ENCODE results near the gene ARHGAP1.

DNA sequence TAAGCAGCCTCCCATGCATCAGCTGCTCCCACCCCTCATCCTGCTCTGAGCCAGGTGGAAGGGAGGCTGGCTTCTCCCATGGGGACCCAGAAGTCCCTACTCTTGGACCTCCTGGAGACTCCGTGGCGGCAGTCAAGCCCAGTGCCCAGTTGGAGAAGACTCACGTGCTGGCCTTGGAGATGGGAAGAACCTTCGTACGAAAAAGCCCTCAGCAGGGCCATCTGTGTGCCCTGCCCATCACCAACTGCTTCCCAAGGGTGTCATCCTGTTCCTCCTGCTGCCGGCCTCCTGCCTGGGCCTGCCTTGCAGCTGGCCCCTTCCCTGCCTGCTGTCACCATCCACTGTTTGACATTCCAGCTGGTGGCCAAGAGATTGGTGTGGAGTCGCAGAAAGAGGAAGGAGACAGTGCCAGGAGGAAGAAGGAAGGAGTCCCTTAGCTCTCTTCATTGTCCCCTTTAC, 28.0 kb downstream of the ARHGAP1 start:
- TF ChIP-seq, protein P1, sequence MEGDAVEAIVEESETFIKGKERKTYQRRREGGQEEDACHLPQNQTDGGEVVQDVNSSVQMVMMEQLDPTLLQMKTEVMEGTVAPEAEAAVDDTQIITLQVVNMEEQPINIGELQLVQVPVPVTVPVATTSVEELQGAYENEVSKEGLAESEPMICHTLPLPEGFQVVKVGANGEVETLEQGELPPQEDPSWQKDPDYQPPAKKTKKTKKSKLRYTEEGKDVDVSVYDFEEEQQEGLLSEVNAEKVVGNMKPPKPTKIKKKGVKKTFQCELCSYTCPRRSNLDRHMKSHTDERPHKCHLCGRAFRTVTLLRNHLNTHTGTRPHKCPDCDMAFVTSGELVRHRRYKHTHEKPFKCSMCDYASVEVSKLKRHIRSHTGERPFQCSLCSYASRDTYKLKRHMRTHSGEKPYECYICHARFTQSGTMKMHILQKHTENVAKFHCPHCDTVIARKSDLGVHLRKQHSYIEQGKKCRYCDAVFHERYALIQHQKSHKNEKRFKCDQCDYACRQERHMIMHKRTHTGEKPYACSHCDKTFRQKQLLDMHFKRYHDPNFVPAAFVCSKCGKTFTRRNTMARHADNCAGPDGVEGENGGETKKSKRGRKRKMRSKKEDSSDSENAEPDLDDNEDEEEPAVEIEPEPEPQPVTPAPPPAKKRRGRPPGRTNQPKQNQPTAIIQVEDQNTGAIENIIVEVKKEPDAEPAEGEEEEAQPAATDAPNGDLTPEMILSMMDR (IDR thresholded peaks at IDR 0.05) = no peak
- TF ChIP-seq POLR2A (IDR thresholded peaks at IDR 0.05) = no peak
